ENCODE results near the gene SLC33A1.

SLC33A1 gene

GRCh38 chr3:155772801-155773200 lies 81.4 kb downstream of the SLC33A1 start:
- FAIRE-seq, result no peak
- TF ChIP-seq POLR2AphosphoS5 (IDR thresholded peaks at IDR 0.05; ENCODE audit: low read depth, low read length) (no peak), TAF1 (IDR thresholded peaks at IDR 0.05; ENCODE audit: borderline replicate concordance, low read depth, low read length) (no peak), POLR2A (IDR thresholded peaks at IDR 0.05; ENCODE audit: low read depth, low read length) (no peak)
- no peak for DNase-seq (ENCODE audit: insufficient read length)

GRCh38 chr3:155771126-155771525 lies 83.1 kb downstream of the SLC33A1 start:
- FAIRE-seq, result no peak
- TF ChIP-seq POLR2AphosphoS5 (IDR thresholded peaks at IDR 0.05; ENCODE audit: low read depth, low read length) (no peak), TAF1 (IDR thresholded peaks at IDR 0.05; ENCODE audit: borderline replicate concordance, low read depth, low read length) (no peak), POLR2A (IDR thresholded peaks at IDR 0.05; ENCODE audit: low read depth, low read length) (no peak)
- no peak for DNase-seq (ENCODE audit: insufficient read length)

Data from GM12892 (cell line).